Activated gamma-delta T cell (primary cell): ENCODE results near the gene DUSP6.
"Not testable (repeated sequence)": the region's sequence is repeated elsewhere in the genome, so short reads cannot be mapped to it uniquely, and the experiment has no call there.

Source experiments
- DNase-seq: peaks from one replicate; lab custom pipeline; 2025; lab: John Stamatoyannopoulos, UW

Gene DUSP6

DNA sequence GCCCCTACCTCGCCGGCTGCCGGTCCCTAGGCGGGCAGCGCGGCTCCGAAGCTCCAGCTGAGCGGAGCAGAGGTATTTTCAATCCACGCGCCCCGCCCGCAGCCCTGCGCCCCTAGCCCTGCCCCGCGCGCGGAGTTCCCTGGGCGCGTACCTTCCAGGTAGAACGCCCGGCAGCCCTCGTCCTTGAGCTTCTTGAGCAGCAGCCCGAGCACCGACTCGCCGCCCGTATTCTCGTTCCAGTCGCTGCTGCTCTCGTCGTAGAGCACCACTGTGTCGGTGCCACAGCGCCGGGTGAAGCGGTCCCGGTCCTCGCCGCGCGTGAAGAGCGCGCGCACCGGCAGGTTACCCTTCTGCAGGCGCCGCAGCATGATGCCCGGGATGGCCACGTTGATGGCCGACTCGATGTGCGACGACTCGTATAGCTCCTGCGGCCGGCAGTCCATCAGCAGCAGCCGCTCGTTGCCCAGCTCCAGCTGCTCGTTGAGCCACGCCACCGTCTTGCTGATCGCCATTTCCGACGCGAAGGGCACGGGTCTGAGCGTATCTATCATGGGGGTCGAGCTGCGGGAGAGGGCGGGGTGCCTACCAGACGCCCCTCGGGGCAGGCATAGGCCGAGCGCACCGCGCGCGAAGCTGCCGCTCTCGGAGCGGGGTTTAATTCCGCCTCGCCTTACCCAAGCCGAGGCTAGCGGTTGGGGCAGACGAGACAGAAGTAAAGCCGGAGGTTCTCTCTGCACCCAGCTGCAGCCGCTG, 636 bp downstream of the DUSP6 start:
- peak; percentile 36 for DNase-seq

DNA sequence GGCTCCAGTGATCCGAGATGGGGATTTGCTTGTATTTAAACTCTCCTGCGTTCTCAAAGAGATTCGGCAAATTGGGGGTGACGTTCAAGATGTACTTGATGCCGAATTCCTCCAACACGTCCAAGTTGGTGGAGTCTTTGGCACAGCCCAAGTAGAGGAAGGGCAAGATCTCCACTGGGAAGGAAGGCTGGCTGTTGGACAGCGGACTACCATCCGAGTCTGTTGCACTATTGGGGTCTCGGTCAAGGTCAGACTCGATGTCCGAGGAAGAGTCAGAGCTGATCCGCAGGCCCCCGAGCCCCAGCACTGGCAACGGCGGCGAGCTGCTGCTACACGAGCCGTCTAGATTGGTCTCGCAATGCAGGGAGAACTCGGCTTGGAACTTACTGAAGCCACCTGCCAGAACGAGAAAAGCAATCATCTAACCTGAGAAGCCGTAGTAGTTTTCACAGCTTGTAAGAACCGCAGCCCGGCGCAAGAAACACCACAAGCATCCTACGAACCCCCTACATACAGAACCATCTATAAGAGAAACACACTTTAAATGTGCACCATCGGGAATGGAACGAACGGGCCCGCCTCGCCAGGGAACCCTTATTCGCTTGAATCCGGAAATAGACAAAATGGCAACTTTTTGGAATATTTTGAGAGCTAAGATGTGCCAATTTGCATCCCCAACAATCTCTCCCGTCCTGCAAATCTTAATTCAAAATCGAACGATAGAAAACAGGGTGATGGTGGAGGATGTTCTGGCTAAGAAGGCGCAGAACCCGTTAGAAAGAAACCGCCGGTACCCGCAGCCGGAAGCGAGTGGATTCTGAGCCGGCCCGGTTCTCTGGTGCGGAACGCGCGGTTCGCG, 1.4 kb downstream of the DUSP6 start:
- no peak for DNase-seq

DNA sequence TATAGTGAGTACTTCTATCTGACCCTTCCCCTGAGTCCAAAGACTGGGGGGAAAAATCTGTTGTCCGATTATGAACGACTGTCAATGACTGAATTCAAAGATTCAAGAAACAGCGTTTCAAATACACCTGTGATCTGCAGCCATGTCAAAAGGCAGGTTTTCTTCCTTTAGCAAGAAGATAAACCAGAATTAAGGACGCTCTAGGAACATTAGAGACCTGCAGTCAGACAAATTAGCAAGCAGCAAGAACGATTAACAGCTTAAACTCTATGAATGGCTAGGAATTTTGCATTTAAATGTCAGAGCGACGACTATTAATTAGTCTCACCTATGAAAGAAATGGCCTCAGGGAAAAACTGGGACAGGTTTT, 2.1 kb downstream of the DUSP6 start:
- no peak for DNase-seq

DNA sequence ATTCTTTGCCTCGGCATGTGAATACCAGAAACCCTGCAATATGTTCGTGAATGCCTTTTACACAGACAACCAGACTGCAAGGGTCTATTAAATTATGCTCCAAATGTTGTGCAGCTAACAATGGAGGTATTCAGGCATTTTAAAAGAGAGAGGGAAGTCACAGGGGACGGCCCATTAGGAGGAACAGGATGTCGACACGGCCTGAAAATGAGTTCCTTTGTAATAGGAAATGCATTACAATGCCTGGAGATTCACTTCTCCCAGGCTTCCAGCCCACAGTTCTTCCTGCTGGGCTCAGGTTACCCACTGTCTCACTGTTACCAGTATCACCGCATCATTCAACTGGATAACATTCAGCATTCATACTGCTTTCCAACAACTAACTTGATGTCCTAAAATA, 2.5 kb downstream of the DUSP6 start:
- no peak for DNase-seq

DNA sequence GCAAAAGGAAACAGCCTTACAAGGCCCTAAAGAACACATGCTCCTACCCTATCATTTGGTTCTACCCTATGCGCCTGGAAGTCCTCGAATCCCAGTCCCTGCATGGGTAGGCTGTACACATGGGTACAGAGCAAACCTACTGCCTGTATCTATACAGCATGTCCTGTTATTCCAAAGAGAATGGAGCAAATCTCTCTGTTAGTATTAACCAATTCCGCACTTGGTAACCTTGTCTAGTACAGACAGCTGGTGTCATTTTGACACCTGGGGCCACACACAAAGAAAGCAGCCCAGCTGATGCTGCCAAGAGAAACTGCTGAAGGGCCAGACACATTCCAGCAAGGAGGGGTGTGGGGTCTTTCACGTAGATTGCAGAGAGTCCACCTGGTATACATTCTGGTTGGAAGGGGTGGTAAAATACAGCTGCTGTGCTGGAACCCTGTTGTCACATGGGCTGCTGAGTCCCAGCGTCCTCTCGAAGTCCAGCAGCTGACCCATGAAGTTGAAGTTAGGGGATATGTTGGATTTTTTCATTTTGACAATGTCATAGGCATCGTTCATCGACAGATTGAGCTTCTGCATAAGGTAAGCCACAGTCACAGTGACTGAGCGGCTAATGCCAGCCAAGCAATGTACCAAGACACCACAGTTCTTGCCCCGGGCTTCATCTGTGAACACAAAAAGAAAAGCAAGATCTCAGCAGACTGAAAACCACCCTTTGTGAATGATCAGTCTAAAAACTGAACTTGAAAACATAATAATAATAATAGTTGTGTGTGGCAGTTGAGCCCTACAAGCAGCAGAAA, 3.2 kb downstream of the DUSP6 start:
- no peak for DNase-seq

DNA sequence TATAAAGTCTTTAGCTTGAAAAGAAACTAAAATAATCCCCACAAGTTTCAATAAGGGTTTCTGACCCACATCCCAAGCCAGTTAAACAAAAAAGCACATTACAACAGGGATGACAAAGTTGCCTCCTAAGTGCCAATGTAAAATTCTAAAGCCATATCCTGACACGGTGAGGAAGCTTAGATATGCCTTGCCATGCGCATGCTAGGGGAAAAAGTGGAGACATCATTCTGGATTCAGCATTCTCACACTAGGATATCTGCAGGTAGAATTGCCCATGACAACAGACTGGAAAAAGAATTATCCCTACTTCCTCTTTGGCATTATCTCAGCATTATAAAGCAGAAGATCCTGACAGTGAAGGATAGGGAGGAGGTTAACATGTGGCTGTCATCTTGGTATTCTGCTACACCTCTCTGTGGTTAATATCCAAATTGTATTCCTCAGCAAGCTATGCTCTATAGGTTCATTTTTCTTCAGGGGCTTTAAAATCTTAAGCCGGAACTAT, 4.9 kb downstream of the DUSP6 start:
- DNase-seq, result no peak

DNA sequence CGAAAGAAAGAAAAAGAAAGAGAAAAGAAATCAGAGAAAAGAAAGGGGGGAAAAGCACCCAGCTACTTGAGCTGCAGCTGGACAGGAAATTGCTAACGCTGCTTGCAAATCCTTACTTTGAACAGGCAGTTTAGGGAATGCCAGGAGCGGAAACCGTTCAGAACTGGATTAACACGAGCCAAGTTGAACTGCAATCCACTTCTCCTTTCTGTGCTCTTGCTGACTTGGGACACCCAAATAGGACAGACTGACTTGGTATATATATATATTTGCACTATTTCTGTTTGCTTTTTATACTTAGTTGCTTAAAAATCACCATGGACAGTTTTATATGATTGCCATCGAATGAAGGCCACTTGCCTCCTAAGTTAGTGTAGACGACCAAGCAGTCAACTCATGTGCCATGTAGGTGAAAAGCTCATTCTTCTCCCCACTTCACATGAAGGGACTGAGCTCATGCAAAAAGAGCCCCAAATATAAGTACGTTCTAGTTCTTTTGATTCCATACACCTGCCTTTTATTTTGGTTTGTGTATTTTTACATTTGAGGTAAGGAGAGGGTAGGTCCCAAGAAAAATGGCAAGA, 5.5 kb downstream of the DUSP6 start:
- DNase-seq, result no peak

DNA sequence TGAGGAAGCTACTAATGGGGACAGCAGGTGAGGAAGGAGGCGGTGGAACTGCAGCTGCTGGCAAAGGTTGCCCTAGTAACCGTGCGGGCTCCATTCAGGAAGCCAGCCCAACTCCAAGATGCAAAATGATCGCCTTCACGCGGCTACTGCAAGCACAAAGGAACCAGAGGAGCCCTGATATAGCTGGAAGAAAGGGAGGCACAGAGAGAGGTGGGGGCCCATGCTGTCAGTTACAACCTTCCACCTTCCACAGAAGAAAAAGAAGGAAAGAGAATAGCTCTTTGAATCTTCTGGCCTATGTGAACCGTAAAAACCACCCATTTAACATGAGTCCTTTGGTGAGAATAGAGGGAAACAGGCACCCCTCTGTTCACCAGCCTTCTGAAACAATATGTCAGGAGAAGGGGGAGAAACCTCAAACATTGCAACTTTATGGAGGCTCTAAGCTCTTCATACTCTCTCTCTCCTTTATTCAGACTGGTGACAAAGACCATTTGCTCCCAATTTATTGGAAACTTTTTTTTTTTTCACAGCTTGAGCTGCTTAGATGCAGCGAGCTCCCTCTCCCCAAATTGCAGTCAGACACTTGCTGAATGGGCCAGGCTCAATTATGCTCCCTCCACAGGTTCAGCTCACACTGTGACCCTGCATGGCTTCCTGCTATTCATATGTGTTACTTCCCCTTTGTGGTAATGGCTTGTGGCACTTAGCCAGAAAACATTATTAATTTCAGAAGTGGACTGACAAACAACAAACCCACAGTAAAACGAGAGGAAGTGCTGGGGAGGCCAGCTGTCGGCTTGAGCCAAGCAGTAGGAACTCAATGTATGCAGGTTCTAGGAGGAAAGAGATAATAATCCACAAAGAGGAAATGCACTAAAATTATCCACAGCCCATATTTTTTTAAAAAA, 6.2 kb downstream of the DUSP6 start:
- no peak for DNase-seq

DNA sequence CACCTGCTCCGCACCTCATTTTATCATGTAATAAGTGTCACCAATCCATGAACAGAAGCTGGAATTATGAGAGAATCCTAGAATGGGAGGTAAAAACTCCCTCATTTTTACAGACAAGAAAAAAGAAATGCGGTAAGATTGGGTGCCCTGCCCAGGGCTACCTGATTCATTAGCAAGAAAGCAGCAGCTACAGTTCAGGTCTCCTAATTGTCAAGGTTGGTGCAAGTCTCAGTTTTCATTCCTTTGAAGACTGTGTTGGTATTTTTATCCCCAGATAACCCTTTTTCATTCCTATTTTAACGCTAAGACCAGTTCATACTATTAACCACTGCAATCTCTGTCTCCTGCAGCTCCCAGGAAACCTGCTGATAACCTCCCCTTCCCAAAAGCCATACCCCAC, 6.9 kb downstream of the DUSP6 start:
- no peak for DNase-seq

DNA sequence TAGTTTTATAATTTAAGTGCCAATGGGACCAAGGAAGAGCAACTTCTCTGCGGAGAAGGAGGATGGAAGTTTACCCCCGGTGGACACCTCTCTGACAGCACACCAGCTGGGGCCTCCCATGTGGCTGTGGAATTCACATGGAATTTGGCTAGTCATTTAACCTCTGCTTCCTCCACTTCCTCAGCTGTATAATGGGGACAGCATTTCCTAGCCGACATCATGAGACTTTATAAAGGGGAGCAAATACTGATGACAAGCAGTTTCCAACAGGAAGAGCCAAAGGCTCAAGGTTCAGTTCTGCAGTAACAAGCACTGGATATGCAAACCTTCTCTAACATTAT, 7.5 kb downstream of the DUSP6 start:
- no peak for DNase-seq

DNA sequence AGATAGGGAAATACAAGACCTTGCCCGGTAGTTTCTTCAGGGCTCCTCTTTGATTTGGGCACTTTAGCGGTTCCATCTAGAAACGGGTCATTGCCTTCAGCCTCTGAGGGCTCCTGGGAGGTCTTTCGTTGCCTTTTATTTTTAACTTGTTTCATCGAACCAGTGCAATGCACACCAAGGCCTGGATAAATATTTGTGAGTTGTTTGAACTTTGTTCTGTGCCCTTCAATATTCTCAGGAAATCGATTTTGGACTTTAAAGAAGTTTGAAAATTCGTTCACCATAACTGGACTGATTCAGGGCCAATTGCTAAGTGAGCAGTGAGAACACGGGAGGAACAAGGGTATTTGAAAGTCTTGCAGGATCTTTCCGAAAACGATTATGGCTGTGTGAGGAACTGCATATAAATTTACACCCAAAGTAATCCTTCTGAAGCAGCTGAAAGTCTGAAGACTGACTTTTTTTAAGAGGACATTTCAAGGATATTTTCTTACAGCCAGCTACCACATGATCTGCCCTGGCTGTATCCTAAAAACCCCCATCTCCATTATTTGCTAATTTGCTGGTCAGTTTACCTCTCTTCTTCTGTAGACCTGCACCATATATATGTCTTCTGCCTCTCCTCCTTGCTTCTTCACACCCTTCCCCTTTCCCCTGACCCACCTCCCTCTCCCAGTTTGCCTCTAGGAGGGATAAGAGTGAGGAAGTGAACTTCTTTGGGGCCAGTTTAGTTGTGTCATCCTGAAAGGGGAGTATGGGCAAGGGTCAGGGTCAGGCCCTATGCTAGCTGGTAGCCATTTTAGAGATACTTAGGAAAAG, 8.0 kb downstream of the DUSP6 start:
- no peak for DNase-seq

DNA sequence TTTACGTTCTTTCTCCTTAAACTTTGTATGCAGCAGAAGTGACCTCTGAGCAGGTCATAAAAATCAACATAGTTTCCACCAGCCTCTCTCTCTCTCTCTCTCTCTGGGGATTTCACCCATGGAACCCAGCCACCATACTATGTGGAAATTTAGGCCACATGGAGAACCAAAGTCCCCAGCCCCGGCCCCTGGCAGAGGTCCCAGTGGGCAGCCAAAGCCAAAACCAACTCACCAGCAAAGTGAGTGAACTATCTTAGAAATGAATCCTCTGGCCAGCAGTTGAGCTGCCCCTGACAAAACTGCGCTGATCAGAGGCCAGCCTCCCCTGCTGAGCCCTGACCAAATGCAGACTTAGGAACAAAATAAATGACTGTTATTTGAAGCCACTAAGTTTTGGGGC, 9.2 kb downstream of the DUSP6 start:
- no peak for DNase-seq

DNA sequence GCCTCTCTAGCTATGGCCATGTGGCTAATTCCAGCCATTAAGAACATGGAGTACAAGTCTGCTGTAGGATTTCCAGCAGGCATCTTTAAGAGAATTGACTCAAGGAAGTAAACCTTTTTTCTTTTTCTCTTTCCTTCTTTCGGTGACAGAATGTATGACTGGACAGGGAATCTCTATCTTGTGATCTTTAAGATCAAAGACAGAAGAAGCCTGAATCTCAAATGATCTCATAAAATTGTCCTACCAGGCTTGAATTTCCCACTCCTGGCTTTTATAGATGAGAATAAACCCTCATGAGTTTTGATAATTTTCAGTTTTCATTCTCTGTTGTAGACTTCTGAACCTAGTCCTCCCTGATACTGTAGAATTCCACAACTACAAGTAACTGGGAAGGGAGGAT, 11.4 kb downstream of the DUSP6 start:
- DNase-seq, result no peak

DNA sequence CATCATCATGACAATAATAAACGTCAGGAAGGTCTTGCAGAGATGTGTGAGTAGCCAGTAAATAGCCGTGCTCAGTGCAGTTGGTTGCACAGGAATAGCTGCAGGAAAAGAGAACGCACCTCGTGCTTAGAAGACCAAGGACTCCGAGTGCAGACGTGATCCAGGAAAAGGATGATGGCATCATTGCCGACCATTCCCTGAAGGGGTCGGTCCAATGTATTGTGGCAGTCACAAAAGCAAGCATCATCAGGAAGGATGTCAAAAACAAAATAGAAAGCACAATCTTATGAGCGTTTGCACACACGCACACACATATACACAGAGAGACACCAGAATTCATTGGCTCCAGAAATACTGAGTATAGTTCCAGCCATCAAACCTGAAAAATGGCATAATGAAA, 12.8 kb downstream of the DUSP6 start:
- no peak for DNase-seq

DNA sequence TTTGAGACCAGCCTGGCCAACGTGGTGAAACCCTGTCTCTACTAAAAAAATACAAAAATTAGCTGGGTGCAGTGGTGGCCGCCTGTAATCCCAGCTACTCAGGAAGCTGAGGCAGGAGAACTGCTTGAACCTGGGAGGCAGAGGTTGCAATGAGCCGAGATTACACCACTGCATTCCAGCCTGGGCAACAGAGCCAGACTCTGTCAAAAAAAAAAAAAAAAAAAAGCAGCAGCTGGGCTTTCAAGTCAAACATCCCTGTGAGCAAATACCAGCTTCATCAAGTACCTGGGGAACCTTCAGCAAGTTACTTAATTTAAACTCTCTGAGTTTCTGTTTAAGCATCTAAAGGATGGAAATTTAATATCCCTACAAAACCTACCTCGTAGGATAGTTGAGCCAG, 15.2 kb downstream of the DUSP6 start:
- DNase-seq, result not testable (repeated sequence)

DNA sequence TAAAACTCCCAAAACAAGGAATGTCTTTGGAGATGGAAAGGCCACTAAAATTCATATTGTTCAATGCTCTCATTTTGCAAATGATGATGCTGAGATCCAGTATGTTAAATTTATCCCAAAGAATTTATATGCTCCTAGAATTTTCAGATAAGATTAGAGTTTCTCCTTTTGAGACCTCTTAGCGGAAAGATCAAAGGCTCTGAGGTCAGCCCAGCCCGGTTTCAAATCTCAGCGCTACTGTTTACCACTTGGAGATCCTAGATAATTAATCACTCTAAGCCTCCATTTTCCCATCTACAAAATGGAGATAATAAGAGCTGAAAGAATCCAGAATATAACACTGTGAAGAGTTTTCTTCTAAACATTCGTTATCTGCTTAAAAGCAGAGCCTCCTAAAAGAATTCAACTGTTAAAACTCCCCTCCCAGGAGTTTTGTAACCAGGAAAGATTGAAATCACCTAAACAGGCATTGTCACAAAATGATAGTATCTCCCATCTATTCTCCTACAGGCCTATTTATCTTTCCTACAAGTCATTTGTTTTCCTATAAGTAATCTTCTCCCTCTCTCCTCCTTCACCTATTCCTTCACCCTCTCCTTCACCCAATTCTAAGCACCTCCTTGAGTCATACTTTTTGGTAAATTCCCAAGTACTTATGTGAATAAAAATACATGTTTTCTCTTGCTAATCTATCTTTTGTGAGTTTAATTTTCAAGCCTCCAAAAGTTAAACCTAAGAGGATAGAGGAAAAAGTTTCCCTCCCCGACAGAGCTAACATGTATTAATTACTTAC, 16.7 kb downstream of the DUSP6 start:
- DNase-seq, result no peak

DNA sequence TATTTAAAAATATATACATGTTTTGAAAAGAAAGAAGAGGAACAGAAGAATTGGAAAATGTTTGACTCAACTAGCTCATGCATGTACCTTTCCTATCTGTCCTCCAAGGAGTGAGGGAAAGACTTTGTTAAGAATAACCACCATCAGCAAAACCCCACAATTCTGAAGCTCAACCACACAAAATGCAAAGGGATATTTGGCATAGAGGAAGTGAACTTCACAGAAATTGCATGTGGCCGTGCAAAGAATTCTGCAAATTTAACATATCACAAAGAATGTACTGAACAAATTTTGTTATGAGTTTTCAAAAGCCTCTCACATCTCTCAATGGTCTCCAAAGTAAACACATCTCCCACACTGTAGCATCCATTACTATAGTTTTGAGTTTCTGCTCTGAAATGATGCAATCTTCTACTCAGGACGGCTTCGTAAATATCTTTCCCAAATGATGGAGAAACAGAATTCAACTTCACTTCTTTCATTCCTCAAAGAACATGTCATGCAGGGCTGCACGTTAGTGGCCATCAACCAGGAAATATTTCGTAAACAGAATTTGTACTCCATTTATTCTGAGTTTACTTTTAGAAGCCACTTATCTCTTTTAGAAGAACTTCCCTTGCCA, 17.6 kb downstream of the DUSP6 start:
- no peak for DNase-seq

DNA sequence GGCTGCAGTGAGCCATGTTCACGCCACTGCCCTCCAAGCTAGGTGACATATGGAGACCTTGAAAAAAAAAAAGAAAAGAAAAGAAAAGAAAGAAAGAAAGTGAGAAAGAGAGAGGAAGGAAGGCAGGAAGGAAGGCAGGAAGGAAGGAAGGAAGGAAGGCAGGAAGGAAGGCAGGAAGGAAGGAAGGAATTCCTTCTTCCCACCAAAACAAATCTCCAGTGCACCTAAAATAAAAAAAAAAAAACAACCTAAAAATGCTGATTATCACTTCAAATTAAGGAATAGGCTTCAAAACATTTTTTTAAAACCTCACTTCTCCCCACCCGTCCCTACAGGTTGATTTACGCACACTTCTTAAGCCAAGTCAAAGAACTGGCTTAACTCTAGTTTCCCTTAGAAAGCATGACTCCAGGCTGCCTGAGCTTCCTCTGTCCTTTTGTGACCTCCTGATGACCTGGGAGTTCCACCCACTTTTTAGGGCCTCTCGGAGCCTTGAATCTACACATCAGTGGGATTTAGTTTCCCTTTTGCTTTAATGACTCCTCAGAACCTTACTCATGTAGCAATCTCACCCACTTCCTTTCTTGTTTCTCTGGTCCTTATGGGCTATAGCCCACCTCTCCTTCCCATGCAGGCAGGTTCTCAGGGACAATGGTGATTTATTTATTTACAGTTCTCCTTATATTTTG, 18.6 kb downstream of the DUSP6 start:
- DNase-seq, result no peak
